ENCODE results near the gene CDH11.

The CDH11 gene

GRCh38 chr16:64973171-64973570 is 148.7 kb downstream of the CDH11 start:
- no peak for DNase-seq

DNA sequence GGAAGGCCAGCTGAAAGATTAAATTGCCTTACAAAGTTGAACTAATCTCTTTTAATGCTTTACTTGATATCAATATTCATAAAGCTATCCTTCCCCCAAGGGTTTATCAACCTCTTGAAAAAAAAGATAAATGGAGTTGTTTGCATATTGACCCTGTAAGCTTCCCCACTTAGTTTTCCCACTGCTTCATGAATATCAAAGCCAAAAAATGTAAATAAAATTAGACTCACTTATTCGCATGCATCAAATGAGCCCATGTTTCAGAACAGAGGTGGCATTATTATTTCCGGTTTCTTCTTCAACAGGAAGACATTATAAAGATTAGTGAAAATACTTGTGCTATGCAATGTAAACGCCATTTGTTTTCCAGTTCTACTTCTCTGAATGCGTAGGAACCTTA is 150.7 kb downstream of the CDH11 start:
- DNase-seq: no peak

DNA sequence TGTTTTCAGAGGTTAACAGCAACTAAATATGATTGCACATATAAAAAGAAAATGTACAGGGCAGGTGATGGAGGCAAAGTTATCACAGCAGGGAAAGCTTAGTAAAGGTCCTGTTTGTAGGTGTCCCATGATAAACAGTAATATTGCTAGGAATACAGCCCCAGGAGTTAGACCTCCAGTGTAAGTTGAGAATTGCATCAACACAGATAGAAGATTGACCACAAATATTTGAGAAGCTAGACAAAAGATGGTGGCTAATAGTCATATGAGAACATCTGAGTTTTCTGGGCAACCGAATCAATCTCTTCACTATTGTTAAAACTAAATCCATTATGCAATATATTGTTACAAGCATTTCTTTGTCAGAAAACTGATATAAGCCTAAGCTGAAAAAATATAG is 152.6 kb downstream of the CDH11 start:
- DNase-seq: no peak

DNA sequence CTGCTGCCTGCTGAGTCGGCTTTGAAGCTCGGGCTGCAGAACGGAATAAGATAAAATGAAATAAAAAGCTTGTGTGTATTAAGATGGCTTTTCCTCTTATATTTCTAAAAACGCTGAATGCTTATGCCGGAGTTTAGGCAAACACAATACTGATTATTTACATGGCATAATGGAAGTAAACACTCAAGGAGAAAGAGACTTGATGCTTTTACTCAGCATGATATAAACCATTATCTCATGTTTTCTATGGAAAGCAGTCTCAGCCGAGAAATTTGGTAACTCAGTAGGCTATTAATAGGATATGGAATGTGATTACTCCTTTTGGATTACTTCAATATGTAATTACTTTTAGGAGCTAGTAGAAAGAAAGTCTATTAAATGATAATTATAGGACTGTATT is 153.3 kb downstream of the CDH11 start:
- no peak for DNase-seq

GRCh38 chr16:64964126-64964540 is 157.7 kb downstream of the CDH11 start:
- DNase-seq: no peak

- no peak for DNase-seq
Measured at GRCh38 chr16:64962786-64963185, 159.1 kb downstream of the CDH11 start.

DNA sequence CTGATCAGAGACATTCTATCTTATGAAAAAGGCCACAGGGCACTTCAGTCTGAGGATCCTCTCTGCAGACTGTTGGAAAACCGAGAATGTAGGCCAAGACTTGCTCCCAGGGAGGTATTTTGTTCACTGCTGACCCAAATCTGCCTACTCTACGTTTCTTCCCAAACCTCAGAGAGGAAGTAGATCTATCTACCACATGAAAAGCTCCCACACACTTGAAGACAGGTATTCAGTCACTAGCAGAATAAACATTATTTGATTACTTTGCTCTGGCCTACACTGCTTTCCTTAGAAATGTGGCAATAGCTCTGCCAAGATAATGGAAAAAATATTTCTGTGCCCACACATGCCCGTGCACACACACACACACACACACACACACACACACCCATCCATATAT is 164.6 kb downstream of the CDH11 start:
- no peak for DNase-seq

DNA sequence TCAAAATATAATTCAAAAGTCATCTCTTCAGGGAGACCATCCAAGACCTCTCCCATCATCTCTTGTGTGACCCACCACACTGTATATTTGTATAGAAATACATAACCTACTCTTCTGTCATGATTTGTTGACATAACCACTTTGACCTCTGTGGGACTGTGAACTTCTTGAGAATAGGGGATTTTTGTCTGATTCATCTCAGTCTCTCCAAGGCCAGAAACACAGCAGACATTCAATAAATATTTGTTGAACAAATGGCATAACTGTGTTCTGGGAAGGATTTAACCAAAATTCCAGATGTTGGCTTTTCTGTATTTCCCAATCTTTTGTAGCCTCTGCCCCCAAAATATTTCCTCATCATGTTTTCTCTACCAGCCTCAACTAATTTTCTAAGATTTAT is 169.7 kb downstream of the CDH11 start:
- DNase-seq: no peak

DNA sequence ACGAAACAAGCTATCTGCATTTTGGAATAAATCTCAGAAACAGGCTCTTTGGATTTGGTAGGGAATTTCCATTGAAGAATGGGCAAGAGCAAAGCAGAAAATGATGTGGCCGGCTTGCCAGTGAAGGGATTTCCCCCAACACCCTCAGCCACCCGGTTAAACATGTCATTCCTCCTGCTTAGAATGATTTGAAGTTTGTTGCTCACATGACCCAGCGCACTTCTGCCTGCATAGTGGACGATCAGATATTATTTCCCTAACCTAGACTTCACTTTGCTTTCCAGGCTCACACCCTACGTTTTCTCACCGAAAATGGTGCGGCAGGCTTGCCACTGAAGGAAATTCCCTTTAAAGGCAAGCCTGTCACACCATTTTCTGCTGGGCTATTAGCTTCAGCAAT is 170.7 kb downstream of the CDH11 start:
- no peak for DNase-seq

GRCh38 chr16:64950731-64951130 is 171.1 kb downstream of the CDH11 start:
- DNase-seq: no peak

GRCh38 chr16:64950262-64950661 is 171.6 kb downstream of the CDH11 start:
- DNase-seq: no peak

DNA sequence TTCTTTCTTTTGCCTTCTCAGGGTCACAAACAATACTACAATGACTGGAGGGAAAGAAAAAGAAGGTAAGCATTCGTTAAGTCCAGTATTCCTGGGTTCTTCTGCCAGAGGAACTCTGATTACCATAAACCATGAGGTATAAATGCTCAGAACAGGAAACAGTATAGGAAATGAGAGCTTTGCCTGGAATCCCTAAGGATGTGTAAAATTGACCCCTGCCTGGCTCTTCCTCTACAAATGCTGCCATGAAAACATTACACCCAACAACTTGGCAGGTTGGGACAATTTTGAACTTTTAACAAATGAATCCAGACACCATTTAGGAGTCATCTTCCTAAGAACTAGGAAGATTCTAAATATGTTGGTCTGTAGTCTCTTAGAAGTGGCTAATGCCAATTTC is 173.8 kb downstream of the CDH11 start:
- DNase-seq: no peak

DNA sequence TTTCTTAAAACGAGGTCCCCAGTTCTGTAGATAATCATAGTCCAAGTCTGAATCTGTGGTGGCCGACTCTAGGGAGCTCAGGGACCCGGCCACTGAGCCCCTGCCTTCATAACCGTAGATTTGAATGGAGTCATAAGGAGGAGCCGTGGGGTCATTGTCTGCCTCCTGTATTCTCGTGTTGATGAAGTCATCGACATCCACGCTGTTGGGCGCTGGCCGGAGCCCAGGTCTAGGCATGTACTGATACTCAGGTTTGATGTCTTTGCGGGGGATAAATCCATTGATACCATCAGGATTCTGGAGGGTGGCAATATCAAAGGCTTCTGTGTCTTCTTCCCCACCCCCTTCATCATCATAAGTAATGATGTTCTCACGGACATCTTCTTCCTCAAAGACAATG is 174.2 kb downstream of the CDH11 start:
- no peak for DNase-seq

DNA sequence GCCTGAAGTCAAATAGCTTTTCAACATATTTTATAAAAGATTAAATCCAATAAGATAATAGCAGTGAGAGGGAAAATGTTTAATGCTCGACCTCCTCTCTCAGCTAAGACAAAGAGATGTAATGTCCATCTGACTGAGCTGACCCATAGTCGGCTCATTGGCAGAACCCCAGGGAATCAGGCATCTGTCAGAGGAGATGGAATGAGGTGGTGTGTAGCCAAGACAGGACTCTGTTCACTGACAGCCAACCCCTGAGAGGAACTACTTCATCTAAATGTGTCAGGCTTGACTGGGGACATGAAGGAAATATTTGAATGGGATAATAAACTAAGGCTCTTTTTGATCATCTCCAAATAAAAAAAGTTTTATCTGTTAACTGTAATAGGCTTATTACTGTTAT is 188.0 kb downstream of the CDH11 start:
- no peak for DNase-seq

- DNase-seq: no peak
Measured at GRCh38 chr16:64926476-64926875, 195.4 kb downstream of the CDH11 start.

GRCh38 chr16:64925166-64925565 is 196.7 kb downstream of the CDH11 start:
- DNase-seq: no peak

GRCh38 chr16:64924086-64924485 is 197.8 kb downstream of the CDH11 start:
- DNase-seq: no peak

- no peak for DNase-seq
Measured at GRCh38 chr16:64919929-64920607, 201.8 kb downstream of the CDH11 start.

GRCh38 chr16:64919141-64919540 is 202.7 kb downstream of the CDH11 start:
- DNase-seq: no peak

- no peak for DNase-seq
Measured at GRCh38 chr16:64916051-64916450, 205.8 kb downstream of the CDH11 start.

- DNase-seq: no peak
Measured at GRCh38 chr16:64910356-64910755, 211.5 kb downstream of the CDH11 start.

DNA sequence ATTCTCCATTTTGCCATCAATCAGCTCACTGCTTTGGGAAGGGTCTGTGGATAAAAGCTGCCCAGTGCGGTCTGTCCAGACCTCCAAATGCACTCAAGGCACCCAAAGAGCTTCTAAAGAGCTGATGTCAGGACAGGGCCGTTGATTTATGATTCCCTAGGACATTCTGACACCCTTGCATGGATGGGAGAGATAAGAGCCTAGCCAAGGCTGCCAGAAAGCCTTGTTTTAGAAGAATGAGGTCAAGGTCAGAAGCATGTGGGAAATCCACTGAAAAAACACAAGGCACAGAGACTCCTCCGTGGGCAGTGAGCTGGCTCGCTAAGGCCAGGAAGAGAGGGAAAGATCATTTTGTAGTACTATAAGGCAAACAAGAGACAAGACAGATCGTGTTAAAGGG is 214.0 kb downstream of the CDH11 start:
- no peak for DNase-seq

DNA sequence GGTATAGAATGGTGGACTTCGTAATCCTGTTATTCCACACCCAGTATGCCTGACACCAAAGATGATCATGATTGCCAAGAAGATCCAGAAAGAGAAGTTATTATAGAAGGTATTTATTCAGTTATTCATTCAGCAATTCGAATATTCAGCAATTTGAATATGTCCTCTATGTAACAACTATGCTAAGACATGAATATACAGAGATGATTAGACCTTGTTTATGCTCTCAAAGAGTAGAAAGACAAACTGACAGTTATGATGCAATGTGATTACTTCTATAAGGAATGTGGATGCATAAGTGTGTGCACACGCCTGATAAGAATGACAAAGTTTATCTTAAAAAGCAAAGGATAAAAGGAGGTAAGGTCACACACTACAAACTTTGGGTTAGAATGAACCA is 218.1 kb downstream of the CDH11 start:
- no peak for DNase-seq

GRCh38 chr16:64900517-64900916 is 221.3 kb downstream of the CDH11 start:
- no peak for DNase-seq

GRCh38 chr16:64900019-64900418 is 221.8 kb downstream of the CDH11 start:
- DNase-seq: no peak

DNA sequence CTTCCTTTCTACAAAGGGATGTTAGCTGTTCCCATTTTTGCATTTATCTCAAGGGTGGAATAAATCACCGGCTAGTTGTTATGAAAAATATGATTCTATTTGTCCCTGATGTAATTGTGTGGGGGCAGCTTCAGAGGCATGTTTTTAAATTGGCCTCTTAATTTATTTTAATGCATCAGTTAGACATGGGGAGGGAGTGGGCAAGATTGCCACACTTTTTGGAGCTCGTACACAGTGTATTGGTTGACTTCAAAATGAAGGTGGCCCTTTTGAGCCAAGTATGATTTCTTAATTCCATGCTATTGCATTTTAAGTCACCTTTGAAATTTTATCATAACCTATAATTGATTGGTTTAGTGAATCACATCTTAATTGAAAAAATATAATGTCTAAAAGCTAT is 223.7 kb downstream of the CDH11 start:
- no peak for DNase-seq
